ENCODE results near the gene HTD2.

GRCh38 chr3:58355179-58355578 is 48.9 kb downstream of the HTD2 start:
- TF ChIP-seq POLR2A (IDR thresholded peaks at IDR 0.05; ENCODE audit: low read depth, low read length) (no peak), TAF1 (IDR thresholded peaks at IDR 0.05; ENCODE audit: borderline replicate concordance, low read depth, low read length) (no peak)

All from GM12892 (cell line).